CD4-positive, alpha-beta T cell treated with Interleukin-15 for 4 hours (primary cell): ENCODE data around the gene MEX3A.

ENCODE experiments used
- DNase-seq: peaks from one replicate; pipeline ENCODE4 v3.0.0-alpha.2; 2020; ENCODE audit warnings: low spot score

The MEX3A gene

DNA sequence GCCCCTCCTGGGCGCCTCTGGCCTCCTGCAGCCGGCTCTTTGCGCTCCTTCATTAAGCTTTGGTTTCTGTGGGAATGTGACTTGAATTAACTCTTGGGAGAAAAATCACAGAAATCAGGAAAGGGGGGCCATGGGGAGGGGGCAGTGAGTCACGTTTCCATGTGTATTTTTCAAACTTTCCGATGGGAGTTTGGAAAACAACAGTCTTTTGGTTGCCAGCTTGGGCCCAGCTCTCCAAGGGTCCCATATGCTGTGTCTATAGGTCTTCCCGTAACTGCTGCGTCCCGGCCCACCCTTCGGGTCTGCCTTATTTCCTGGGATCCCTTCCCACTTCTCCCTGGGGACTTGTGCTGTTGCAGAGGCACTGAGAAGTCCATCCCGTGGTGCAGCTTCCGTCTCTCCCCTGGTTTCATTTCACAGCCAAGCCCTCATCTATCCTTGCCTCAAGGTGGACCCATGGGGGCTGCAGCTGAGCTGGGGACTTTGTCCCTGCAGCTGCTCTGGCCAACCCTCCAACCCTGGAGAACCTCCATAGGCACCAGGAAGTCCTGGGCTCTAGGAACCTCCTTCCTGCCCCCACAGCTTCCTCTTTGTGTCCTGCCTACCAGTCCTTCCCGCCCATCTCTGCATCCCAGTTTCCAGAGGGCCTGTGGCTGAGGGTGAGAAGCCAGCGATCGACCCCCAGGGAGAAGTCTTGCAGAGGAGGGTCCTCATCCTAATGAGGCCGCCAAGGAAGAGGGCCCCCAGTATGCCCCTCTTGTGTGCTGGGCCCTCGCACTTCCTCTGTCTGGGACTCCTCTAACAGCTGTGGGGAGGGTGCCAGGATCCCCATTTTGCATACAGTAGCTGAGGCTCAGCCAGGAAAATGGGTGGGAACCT lies 20.6 kb upstream of the MEX3A start:
- no peak for DNase-seq

DNA sequence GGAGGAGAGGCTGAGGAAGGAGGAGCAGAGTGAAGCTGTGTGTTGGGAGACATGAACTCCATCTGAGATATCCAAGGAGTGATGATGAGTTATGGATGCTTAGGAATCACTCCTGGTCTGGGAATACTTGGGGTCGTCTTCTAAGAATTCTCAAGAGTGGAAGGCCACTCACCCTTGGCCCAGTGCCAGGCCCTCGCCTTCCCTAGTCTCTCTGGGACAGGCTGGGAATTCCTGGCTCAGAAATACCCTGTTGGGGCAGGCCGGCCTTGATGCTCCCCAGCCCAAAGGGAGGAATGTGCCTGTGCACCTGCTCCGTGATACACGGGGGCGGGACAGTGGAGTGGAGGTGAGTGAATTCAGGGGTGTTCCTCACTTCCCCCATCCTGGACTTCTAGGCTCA lies 19.6 kb upstream of the MEX3A start:
- DNase-seq = no peak

DNA sequence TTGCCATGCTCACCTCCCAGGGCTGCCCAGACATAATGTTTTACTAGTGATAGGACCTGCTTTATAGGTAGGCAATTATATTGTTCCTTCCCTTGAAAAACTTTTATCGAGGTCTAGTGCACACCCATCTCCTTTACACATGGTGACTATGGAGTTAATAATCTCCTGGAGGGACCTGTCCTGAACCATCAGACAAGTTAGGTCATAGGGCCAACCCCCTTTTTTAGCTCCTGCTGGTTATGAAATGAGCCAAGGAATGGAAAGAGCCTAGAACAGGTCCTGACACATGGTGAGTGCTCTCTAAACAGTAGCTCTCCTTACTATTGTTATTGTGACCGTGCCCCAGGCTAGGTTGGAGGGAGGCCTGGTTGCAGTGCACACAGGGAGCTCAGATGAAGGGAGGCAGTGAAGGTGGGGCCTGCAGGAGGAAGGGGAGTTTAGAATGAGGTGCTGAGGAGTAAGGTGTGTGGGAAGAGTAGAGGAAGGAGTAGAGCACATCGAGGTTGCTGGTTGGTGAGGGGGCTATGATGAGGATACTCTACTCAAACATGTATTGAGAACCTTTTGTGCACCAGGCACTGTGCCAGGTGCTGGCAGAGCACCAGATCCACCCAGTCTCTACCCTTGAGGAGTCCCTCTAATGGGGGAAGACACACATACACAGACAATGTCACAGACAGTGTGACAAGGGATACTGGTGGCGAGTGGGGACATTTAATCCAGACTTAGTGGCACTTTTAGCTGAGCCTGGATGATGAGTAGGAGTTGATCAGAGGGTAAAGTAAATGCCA lies 18.1 kb upstream of the MEX3A start:
- DNase-seq = no peak

DNA sequence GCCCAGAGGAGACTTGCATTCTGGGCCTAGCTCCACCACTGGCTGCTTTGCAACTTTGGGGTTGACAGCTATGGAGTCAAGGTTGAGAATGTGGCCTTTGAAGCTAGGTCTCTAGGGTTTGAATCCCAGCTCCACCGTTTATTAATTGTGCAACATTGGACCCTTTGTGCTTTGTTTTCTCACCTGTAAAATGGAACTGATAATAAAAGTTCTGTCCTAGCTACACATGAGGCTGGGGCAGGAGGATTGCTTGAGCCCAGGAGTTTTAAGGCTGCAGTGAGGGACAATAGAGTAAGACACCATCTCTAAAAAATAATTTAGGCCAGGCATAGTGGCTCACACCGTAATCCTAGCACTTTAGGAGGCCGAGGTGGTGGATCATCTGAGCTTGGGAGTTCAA lies 17.0 kb upstream of the MEX3A start:
- no peak for DNase-seq

DNA sequence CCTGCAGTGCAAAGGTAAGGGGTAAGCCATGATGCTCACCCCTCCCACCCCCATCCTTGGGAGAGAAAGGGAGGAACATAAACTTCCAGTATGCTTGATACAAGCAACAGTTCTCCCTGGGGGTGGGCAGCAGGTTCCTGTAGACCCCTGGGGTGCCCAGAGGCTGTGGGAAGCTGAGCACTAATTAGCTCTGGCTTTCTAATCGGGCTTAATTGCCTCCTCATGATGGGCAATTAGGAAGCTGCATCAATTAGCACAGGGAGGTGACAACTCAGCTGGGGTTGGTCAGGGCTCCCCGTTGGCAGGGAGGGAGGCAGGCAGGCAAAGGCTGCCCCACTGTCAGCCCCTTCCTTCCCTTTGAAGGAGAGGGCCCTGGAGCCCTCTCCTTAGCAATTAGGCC lies 16.5 kb upstream of the MEX3A start:
- no peak for DNase-seq

DNA sequence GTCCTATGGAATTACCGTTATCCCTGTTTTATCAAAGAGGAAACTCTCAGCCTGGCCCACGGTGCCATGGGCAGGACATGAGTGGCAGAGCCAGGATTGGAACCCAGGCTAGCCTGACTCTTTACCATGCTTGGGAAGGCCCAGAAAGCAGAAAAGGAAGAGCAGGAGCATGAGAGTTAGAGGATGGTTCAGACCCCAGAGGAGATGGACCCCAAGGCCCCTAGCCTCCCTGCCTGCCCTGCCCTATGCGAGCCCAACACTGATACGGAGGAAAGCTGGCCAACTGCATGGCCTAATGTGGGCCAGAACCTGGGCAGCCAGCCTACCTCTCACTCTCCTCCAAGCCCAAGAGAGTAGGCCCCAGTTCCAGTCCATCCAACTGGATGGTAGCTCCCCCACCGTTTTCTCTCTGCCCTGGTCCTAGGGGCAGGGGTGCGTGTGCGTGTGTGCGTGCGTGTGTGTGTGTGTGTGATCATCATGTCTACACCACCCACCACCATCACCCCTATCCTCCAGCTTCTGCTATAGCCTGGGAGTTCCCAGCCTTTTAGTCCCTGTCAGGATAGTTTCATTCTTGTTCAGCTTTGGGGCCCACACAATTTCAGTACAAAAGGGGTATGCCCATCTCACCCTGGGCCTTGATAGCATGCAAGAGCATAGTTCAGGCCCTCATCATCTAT lies 15.4 kb upstream of the MEX3A start:
- DNase-seq = no peak

DNA sequence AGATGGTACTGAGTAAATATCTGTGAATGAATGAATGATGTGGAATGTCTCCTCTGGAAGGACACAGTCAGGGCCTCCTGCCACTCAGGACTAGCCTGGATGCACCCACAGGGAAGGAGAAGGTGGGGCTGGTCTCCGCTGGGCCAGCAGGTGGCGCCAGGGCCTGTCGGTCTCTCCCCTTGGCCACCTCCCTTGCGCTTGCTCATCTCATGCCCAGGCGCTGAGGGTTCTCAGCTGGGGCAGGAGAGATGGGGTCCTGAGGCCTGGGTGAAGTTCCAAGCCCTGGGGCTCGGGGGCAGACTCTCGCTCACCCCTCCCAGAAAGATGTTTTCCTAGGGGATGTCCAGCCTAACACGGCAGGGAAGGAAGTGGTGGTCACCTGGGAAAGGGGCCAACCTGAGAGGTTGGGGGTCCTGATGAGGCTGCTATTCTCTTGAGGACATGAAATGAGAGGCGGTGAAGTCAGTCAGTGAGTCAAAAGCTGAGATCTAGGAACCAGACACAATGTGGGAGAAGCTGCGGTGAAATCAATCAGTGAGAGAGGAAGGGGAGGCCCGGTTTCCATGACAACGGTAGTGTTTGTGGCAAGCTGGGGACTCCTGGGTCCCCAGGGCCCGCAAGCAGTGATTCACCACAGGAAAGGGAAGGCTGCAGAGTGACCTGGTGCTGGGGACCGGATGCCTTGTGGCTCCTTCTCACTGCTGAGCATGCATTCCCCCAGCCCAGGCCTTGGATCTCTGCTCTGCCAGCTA lies 14.6 kb upstream of the MEX3A start:
- DNase-seq = peak; percentile 97

DNA sequence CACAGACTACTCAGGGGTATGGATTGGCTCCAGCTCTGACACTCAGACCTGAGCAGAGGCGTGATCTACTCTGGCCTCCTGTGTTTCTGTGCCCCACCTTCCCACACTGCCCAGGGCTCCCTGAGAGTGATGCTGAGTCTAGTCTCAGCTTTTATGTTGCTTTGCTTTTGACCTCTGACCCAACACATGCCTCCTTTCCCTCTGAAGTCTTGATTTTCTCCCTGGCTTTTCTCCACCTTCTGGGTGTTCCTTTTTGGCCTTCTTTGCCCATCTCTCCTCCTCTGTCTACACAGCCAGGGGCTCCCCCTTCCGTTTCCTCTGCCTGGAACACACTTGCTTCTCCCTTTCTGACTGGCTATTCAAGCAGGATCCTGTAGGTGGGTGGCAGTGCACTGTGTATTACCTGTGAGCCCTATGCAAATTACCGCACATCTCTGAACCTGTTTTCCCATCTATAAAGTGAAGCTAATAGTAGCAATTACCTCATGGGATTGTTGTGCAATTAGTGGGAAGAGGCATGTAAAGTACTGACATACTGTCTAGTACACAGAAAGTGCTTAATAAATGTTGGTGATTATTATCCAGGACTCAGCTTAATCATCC lies 13.7 kb upstream of the MEX3A start:
- no peak for DNase-seq

DNA sequence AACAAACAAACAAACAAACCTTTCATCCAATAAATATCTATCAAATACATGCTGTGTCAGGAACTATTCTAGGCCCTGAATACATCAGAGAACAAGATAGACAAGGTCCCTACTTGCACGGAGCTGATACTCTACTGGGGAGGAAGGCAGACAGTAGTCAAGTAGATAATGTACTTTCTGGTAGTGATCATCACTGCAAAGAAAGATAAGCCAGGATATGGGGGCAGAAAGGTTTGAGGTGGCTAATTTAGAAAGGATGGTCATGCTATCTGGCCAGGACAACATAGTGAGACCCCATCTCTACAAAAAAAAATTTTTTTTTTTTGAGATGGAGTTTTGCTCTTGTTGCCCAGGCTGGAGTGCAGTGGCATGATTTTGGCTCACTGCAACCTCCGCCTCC lies 9.3 kb upstream of the MEX3A start:
- no peak for DNase-seq

DNA sequence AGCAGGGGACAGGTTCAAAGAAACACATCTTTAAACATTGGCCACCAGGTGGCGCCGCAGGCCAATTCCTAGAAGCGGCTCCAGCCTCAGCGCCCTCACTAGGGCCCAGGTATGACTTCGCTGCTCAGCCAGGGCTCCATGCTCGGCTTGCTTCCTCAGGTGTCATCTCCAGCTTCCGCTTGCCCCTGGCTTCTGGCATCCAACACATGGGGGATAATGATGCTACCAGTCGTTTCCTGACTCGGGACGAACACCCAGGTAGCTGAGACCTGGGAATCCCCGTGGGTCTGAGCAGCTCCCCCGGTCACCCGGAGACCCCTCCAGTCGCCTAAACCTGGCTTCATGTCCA lies 8.5 kb upstream of the MEX3A start:
- peak; percentile 90 for DNase-seq

DNA sequence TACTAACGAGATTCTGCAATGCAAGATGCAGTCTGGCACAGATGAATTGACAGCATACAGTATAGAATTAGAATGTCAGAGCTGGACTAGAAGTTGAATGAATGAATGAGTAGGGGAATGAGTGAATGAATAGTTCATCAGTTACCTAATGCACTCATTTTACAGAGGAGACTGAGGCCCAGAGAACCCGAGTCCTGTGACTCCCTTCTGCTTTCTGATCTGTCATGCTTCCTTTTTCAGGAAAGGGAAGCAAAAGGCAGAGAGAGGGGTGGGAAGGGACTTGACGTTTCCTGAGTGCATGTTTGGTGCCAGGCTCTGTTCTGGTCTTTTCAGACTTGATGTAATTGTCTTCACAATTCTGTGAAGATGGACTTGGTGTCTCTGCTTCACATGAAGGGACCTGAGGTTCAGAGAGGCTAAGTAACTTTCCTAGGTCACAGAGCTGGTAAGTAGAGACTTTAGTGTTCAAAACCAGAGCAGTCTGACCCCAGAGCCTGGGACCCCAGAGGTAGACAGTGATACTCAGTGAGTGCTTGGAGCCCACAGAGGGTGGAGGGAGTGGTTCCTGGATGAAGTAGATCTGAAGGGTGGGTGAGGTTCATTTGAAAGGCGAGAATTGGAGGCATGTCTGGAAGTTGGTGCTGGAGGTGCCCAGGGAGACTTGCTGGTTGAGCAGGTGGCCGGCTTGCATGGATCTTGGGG lies 8.0 kb upstream of the MEX3A start:
- no peak for DNase-seq

DNA sequence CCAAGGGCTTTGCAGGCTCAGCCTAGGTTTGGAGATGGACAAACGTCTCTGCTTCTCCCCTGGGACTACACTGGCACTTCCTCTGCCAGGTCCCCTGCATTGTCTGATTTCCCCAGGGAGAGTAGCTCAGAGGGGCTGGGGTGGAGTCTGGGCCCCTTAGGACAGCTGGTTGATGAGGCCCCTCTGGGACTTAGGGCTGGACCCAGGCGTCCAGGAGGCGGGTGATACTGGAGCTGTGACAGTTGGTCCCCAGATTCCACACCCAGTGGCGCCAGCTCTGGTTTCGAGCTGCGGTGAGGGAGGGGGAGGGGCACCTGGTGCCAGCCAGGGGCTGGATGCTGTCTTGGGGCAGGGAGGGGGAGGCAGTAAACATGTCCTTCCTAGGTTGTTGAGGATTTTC lies 7.4 kb upstream of the MEX3A start:
- no peak for DNase-seq

DNA sequence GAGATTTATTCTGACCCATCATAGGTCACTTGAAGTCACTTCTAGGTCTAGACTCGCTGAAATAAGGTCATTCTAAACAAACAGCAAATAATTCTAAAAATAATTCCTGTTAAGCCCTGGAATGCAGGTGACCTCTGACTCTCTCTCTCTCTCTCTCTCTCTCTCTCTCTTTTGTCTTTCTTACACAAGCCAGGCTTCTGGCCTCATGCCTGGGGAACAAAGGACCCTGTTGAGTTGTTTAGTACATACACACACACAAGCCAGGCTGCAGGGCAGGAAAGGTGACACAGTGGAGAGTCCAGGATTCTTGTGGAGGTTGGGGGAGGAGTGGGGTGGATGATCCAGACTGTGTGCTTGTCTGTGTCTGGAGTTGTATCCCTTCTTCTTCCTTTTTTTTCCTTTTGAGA lies 4.0 kb upstream of the MEX3A start:
- no peak for DNase-seq

DNA sequence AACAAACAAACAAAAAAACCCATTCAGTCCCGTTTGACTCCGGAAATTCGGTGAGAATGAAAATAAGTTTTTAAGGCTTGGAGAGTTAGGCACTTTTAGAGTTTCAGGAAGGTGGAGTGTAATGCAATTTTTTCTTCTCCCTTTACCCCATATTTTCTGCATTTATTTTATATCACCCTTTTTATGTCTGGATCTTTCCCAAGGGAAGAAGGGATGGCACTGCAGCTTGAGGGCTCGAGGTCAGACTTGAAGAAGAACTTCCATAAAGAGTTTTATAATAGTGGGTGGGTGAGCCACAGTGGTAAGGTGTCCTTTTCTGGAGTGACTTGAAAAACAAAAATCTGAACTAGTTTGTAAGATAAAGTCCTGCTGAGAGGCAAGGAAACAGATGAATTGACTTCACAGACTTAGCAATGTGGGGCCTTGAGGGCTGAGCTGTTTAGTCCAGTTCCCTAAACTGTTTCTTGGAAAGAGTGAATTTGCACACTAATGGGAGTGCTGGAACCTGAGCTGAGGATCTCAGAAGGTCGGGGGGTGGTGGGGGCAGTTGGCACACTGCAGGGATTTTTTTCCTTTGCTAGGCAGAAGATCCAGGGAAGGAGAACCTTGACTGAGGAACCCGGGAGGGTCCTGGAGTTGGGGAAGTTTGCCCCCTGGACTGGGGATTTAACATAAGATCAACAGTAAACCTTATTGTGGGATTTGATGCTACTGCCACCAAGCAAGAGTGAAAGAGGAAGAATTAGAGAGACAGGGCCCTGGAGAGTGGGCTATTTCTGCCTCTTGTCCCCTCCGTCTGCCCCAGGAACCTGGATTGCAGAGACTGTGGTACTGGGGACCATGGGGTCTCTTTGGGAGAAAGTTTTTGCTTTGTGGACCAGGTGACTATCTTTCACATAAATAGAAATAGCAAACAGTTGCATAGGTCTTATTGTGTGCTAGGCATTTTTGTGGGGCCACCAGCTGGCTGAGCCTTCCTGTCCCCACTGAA lies 1.8 kb upstream of the MEX3A start:
- no peak for DNase-seq

DNA sequence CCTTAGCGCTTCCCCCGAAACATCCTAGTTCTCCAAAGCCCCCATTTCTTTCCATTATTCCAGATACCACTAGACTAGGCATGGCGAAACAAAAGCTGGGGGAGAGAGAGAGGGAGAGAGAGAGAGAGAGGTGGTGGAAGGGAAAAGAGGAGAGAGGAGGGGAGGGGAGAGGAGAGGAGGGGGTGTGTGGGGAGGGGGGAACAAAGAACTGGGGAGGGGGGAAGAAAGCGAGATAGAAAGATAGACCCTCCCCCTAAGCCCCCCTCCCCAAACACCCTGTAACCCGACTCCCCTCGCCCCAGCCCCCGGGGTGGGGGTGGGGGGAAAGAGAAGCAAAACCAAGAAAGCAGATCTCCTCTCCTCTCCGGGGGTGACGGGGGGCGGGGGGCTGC lies 352 bp downstream of the MEX3A start:
- no peak for DNase-seq

DNA sequence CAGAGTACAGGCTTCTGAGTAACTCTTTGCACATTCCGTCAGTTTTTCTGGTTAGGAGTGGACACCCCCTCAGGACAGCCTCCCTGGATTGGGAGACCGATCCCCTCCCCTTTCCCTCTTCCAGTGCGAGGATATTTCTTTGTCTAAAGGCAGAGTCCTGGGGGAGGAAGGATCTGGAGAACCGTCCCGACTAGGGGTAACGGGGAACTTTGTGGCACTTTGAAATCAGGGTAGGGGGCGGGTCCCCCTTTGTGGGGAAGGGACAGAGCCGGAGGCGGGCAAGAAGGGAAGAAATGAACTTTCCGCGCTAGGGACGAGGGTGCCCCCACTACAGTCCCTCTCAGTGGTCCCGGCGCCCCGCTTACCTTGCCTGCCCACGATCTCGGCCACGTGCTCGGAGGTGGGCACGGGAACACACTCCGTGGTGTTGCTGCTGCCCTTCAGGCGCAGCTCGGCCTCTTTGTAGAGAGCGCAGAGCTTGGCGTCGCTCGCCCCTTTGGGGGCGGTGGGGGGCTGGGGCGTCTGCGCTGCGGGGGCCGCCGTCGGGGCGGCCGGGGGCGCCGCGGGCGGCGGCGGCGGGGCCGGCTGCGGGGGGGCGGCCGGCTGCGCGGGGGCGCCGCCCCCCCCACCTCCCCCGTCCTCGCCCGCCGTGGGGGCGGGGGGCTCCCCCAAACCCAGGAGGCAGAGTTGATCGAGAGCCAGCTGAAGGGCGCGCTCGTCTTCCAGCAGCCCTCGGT lies 917 bp downstream of the MEX3A start:
- no peak for DNase-seq

DNA sequence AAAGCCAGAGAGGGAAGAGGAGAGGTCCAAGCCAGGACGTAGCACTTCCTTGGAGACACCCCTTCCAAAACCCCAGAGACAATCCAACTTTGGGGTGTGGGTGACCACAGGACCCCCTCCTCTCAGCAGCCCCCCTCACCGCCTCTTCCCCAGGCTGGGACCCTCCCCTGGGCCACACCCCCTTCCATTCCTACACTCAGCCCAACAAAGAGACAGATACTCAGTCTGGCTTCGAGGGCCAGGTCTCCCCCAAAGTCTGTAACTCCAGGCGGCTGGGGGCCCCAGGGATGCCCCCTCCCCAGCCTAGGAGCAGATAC lies 1.4 kb downstream of the MEX3A start:
- DNase-seq = no peak

DNA sequence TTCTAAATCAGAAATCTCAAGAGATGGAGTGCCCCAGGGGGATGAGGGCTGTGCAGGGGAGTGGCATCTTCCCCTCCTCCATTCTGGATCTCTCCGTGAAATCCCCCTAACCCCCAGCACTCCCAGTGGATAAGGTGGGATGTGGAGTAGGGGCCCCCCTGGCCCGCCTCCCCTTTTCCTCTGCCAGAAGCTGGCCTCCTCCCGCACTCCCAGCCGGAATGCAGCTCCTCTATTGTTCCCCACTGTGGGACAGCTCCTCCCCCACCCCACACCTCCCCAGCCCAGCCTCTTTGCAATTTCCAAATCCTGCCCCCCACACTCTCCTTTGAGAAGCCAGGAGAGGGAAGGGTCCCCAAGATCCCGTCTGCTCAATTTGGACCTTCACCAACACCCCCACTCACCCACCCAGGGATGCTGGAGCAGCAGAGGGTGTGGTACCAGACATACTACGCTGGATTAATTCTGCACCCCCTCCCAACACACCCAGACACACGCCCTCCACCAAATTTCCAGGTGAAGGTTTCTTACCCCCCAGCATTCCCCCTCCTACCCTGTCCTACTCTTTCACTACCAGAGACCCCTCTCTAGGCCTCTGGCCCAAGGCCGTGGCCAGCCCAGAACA lies 1.9 kb downstream of the MEX3A start:
- DNase-seq = no peak

DNA sequence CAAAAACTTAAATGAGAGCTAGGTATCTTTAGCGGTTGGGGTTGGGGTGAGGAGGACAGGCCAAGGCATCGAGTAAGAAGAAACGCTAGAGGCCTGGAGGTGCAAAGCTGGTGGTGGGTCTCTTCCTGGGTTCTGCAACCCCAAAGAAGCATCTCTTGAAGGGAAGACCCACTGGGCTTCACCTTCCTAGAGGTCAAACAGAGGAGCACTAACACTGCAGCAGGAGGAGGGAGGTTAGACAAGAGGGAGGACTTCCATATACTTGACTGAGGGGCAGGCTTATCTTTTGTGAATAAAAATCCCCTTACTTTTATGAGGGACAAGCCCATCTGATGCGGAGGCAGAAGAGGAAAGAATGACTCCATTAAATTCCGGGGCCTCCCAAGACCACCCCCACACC lies 2.5 kb downstream of the MEX3A start:
- no peak for DNase-seq
